ENCODE measurements around the gene RAB11B.
"Not testable (repeated sequence)": the region's sequence is repeated elsewhere in the genome, so short reads cannot be mapped to it uniquely, and the experiment has no call there.

The RAB11B gene

GRCh38 chr19:8423817-8424223, 33.7 kb downstream of the RAB11B start:
- H3K9ac ChIP-seq (ENCODE audit: low read depth, low read length, poor library complexity, severe bottlenecking) = no peak overlapping the region
- H2AFZ ChIP-seq (ENCODE audit: low read length) = no peak overlapping the region
- no peak overlapping the region for H3K4me3 ChIP-seq (ENCODE audit: low read length, poor library complexity, severe bottlenecking)
- H3K9me2 ChIP-seq (replicated peaks; ENCODE audit: low read depth, low read length) = no peaks in the 10 kb centered on the region
- no peaks in the 10 kb centered on the region for H3F3A ChIP-seq (ENCODE audit: low read depth)
- no peaks in the 10 kb centered on the region for H3K9me3 ChIP-seq (ENCODE audit: insufficient read depth, low read depth, low read length)
- H3K36me3 ChIP-seq (ENCODE audit: insufficient read depth, low read length) = no peaks in the 10 kb centered on the region
- H3K27me3 ChIP-seq (ENCODE audit: insufficient read depth, low read length, poor library complexity, severe bottlenecking) = no peaks in the 10 kb centered on the region
- H4K20me1 ChIP-seq (ENCODE audit: insufficient read depth, low read length, poor library complexity, severe bottlenecking) = no peaks in the 10 kb centered on the region
- no peaks in the 10 kb centered on the region for H3K4me1 ChIP-seq (ENCODE audit: insufficient read depth, low read length, poor library complexity, severe bottlenecking)
- no peak for TF ChIP-seq CTCF (conservative IDR thresholded peaks at IDR 0.05; ENCODE audit: low read length)
- no peak for TF ChIP-seq EZH2phosphoT487 (IDR thresholded peaks at IDR 0.05; ENCODE audit: borderline replicate concordance)
- no peaks in the 10 kb centered on the region for H3K79me2 ChIP-seq (ENCODE audit: insufficient read depth, low read length)
- H3K4me2 ChIP-seq (ENCODE audit: low read depth, low read length, poor library complexity, severe bottlenecking) = no peak overlapping the region

GRCh38 chr19:8425331-8425730, 35.2 kb downstream of the RAB11B start:
- H3K79me2 ChIP-seq (ENCODE audit: insufficient read depth, low read length); H3F3A ChIP-seq (ENCODE audit: low read depth); H2AFZ ChIP-seq (ENCODE audit: low read length); H3K4me3 ChIP-seq (ENCODE audit: low read length, poor library complexity, severe bottlenecking); H3K9me2 ChIP-seq (replicated peaks; ENCODE audit: low read depth, low read length); H3K9ac ChIP-seq (ENCODE audit: low read depth, low read length, poor library complexity, severe bottlenecking); H3K36me3 ChIP-seq (ENCODE audit: insufficient read depth, low read length); H3K4me1 ChIP-seq (ENCODE audit: insufficient read depth, low read length, poor library complexity, severe bottlenecking); H3K27me3 ChIP-seq (ENCODE audit: insufficient read depth, low read length, poor library complexity, severe bottlenecking); H4K20me1 ChIP-seq (ENCODE audit: insufficient read depth, low read length, poor library complexity, severe bottlenecking); H3K9me3 ChIP-seq (ENCODE audit: insufficient read depth, low read depth, low read length); H3K4me2 ChIP-seq (ENCODE audit: low read depth, low read length, poor library complexity, severe bottlenecking): not testable (repeated sequence)

- Histone ChIP-seq H2AFZ (ENCODE audit: low read length) (no peak overlapping the region), H3K4me1 (ENCODE audit: insufficient read depth, low read length, poor library complexity, severe bottlenecking) (no peaks in the 10 kb centered on the region), H3F3A (ENCODE audit: low read depth) (no peaks in the 10 kb centered on the region), H3K9ac (ENCODE audit: low read depth, low read length, poor library complexity, severe bottlenecking) (no peak overlapping the region), H3K36me3 (ENCODE audit: insufficient read depth, low read length) (no peaks in the 10 kb centered on the region), H4K20me1 (ENCODE audit: insufficient read depth, low read length, poor library complexity, severe bottlenecking) (no peaks in the 10 kb centered on the region), H3K79me2 (ENCODE audit: insufficient read depth, low read length) (no peaks in the 10 kb centered on the region), H3K9me3 (ENCODE audit: insufficient read depth, low read depth, low read length) (no peaks in the 10 kb centered on the region), H3K4me3 (ENCODE audit: low read length, poor library complexity, severe bottlenecking) (no peak overlapping the region), H3K4me2 (ENCODE audit: low read depth, low read length, poor library complexity, severe bottlenecking) (no peak overlapping the region), H3K27me3 (ENCODE audit: insufficient read depth, low read length, poor library complexity, severe bottlenecking) (no peaks in the 10 kb centered on the region), H3K9me2 (replicated peaks; ENCODE audit: low read depth, low read length) (no peaks in the 10 kb centered on the region)
- TF ChIP-seq CTCF (conservative IDR thresholded peaks at IDR 0.05; ENCODE audit: low read length) = no peak
- TF ChIP-seq EZH2phosphoT487 (IDR thresholded peaks at IDR 0.05; ENCODE audit: borderline replicate concordance) = no peak
Observed at GRCh38 chr19:8426283-8426682, 36.1 kb downstream of the RAB11B start.

- Histone ChIP-seq H3K4me1 (ENCODE audit: insufficient read depth, low read length, poor library complexity, severe bottlenecking) (no peaks in the 10 kb centered on the region), H3K36me3 (ENCODE audit: insufficient read depth, low read length) (no peaks in the 10 kb centered on the region), H3F3A (ENCODE audit: low read depth) (no peaks in the 10 kb centered on the region), H3K9me2 (replicated peaks; ENCODE audit: low read depth, low read length) (no peaks in the 10 kb centered on the region), H4K20me1 (ENCODE audit: insufficient read depth, low read length, poor library complexity, severe bottlenecking) (no peaks in the 10 kb centered on the region), H3K79me2 (ENCODE audit: insufficient read depth, low read length) (no peaks in the 10 kb centered on the region), H2AFZ (ENCODE audit: low read length) (no peak overlapping the region), H3K9ac (ENCODE audit: low read depth, low read length, poor library complexity, severe bottlenecking) (no peak overlapping the region), H3K4me3 (ENCODE audit: low read length, poor library complexity, severe bottlenecking) (no peak overlapping the region), H3K4me2 (ENCODE audit: low read depth, low read length, poor library complexity, severe bottlenecking) (no peak overlapping the region), H3K27me3 (ENCODE audit: insufficient read depth, low read length, poor library complexity, severe bottlenecking) (no peaks in the 10 kb centered on the region), H3K9me3 (ENCODE audit: insufficient read depth, low read depth, low read length) (no peaks in the 10 kb centered on the region)
- TF ChIP-seq CTCF (conservative IDR thresholded peaks at IDR 0.05; ENCODE audit: low read length) (no peak), EZH2phosphoT487 (IDR thresholded peaks at IDR 0.05; ENCODE audit: borderline replicate concordance) (no peak)
Observed at GRCh38 chr19:8429044-8429443, 38.9 kb downstream of the RAB11B start.

Measured in Loucy (cell line).